ENCODE results near the gene TRAPPC4.

GRCh38 chr11:119041821-119042514 is 23.4 kb downstream of the TRAPPC4 start:
- no peak for TF ChIP-seq POLR2AphosphoS5 (IDR thresholded peaks at IDR 0.05)
- no peak for TF ChIP-seq POLR2A (IDR thresholded peaks at IDR 0.05)

All from sigmoid colon (tissue), 4 donors.